OCI-M2 (cell line): ENCODE measurements around the gene PLD1.
"Not testable (repeated sequence)": the region's sequence is repeated elsewhere in the genome, so short reads cannot be mapped to it uniquely, and the experiment has no call there.

Source experiments
- DNase-seq: peaks from one replicate; lab custom pipeline; 2025; ENCODE audit not compliant: unreplicated experiment; lab: John Stamatoyannopoulos, UW

The PLD1 gene

GRCh38 chr3:171626799-171627198 lies 183.5 kb downstream of the PLD1 start:
- DNase-seq = not testable (repeated sequence)

GRCh38 chr3:171622126-171622525 lies 188.2 kb downstream of the PLD1 start:
- no peak for DNase-seq

- no peak for DNase-seq
Observed at GRCh38 chr3:171620825-171621434, 189.4 kb downstream of the PLD1 start.

- no peak for DNase-seq
Observed at GRCh38 chr3:171616798-171617197, 193.5 kb downstream of the PLD1 start.

- DNase-seq = no peak
Observed at GRCh38 chr3:171615686-171616085, 194.6 kb downstream of the PLD1 start.

- DNase-seq = no peak
Observed at GRCh38 chr3:171615281-171615680, 195.0 kb downstream of the PLD1 start.

- no peak for DNase-seq
Observed at GRCh38 chr3:171614318-171614921, 195.9 kb downstream of the PLD1 start.

- no peak for DNase-seq
Observed at GRCh38 chr3:171607452-171607851, 202.8 kb downstream of the PLD1 start.

GRCh38 chr3:171606151-171606751 lies 204.0 kb downstream of the PLD1 start:
- DNase-seq = no peak

GRCh38 chr3:171604370-171604769 lies 205.9 kb downstream of the PLD1 start:
- no peak for DNase-seq

GRCh38 chr3:171602072-171602471 lies 208.2 kb downstream of the PLD1 start:
- no peak for DNase-seq

GRCh38 chr3:171600030-171600429 lies 210.3 kb downstream of the PLD1 start:
- no peak for DNase-seq

GRCh38 chr3:171598990-171599389 lies 211.3 kb downstream of the PLD1 start:
- no peak for DNase-seq

GRCh38 chr3:171592786-171593185 lies 217.5 kb downstream of the PLD1 start:
- DNase-seq = no peak

GRCh38 chr3:171591070-171591469 lies 219.2 kb downstream of the PLD1 start:
- no peak for DNase-seq

GRCh38 chr3:171586274-171586673 lies 224.0 kb downstream of the PLD1 start:
- no peak for DNase-seq

- no peak for DNase-seq
Observed at GRCh38 chr3:171585039-171585438, 225.2 kb downstream of the PLD1 start.

GRCh38 chr3:171584100-171584499 lies 226.2 kb downstream of the PLD1 start:
- DNase-seq = no peak

- DNase-seq = no peak
Observed at GRCh38 chr3:171574556-171575240, 235.6 kb downstream of the PLD1 start.

GRCh38 chr3:171569571-171570132 lies 240.6 kb downstream of the PLD1 start:
- no peak for DNase-seq

GRCh38 chr3:171568766-171569165 lies 241.5 kb downstream of the PLD1 start:
- no peak for DNase-seq
